NB4 (cell line): ENCODE data around the gene DOK7.
"Not testable (repeated sequence)": the region's sequence is repeated elsewhere in the genome, so short reads cannot be mapped to it uniquely, and the experiment has no call there.

ENCODE experiments used
- DNase-seq: peaks from one replicate; pipeline ENCODE4 v3.0.0; 2010; ENCODE audit warnings: low read depth
- H3K4me3 ChIP-seq: one replicate; pipeline ENCODE4 v1.5.1; 2011; ENCODE audit warnings: mild to moderate bottlenecking, low read depth, low read length, moderate library complexity
- MYC ChIP-seq: IDR thresholded peaks from 2 replicates; pipeline ENCODE4 v1.6.1; 2011; ENCODE audit warnings: low read depth, low read length
- POLR2A ChIP-seq: IDR thresholded peaks from 2 replicates; pipeline ENCODE4 v1.6.1; 2011; ENCODE audit warnings: mild to moderate bottlenecking; ENCODE audit not compliant: insufficient read length; ENCODE audit errors: extremely low read depth
- TF ChIP-seq, protein P1 (sequence below): IDR thresholded peaks from one replicate; pipeline ENCODE4 v1.5.1; 2012; ENCODE audit warnings: low read depth, low read length
- TF ChIP-seq, protein P2 (sequence below): IDR thresholded peaks from 2 replicates; pipeline ENCODE4 v1.6.1; 2011; ENCODE audit warnings: low read depth, low read length

The DOK7 gene

DNA sequence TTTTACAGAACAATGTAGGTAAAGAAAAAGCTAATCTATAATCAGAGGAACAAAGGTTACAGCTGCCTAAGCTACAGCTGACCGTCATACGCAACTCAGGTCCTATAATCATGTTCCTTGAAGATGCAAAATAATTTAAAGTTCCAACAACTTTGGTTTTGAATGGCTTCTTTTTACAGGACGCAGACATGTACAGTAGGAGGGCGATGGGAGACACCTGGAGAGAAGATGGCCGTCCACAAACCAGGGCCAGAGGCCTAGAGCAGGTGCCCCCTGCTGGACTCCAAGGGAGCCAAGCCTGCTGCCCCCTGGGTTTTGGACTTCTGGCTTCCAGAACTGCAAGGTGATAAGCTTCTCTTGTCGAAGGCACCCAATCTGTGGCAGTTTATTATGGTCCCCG lies 10.7 kb upstream of the DOK7 start:
- DNase-seq = no peak
- TF ChIP-seq, protein P1, sequence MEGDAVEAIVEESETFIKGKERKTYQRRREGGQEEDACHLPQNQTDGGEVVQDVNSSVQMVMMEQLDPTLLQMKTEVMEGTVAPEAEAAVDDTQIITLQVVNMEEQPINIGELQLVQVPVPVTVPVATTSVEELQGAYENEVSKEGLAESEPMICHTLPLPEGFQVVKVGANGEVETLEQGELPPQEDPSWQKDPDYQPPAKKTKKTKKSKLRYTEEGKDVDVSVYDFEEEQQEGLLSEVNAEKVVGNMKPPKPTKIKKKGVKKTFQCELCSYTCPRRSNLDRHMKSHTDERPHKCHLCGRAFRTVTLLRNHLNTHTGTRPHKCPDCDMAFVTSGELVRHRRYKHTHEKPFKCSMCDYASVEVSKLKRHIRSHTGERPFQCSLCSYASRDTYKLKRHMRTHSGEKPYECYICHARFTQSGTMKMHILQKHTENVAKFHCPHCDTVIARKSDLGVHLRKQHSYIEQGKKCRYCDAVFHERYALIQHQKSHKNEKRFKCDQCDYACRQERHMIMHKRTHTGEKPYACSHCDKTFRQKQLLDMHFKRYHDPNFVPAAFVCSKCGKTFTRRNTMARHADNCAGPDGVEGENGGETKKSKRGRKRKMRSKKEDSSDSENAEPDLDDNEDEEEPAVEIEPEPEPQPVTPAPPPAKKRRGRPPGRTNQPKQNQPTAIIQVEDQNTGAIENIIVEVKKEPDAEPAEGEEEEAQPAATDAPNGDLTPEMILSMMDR = peak; percentile 69
- TF ChIP-seq MYC = no peak
- H3K4me3 ChIP-seq = no peak overlapping the region

DNA sequence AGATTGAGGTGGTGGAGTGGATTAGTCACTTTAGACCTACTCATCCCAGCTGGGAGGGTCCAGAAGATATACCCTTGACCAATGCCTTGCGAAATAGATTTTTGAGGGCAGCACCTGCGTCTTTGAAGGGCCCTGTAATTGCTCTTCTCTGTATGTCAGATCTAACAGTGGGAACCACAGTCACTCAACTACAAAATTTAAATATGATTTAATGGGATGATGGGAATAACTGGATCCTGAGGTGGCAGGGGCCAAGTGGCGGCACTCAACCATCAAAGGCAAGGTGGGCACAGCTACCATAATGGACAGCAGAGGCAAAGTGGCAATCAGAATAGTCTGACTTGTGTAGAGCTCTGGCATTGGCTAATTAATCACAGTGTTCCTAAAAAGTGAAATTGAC lies 7.5 kb upstream of the DOK7 start:
- not testable (repeated sequence) for H3K4me3 ChIP-seq, DNase-seq

DNA sequence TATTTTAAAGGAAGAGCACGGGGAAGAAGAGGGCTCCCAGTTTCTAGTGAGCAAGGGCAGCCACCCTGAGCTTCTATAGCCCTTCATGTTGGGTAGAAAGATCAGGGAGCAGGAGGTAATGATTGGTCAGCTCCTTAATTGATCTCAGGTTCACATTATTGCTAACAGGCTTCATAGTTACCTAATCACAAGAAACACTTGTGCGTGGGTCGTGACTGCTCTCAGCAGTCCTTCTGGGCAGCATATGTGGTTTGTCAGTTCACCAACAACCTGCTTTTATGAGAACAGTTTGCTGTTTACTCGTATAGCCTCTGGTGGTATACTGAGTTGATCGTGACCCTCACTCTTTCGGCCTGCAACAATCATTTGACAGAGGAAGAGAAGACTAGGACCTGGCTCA lies 4.7 kb upstream of the DOK7 start:
- TF ChIP-seq, protein P2, sequence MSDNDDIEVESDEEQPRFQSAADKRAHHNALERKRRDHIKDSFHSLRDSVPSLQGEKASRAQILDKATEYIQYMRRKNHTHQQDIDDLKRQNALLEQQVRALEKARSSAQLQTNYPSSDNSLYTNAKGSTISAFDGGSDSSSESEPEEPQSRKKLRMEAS = no peak
- TF ChIP-seq, protein P1 = no peak
- TF ChIP-seq MYC (no peak), POLR2A (no peak)
- no peak for DNase-seq
- H3K4me3 ChIP-seq = no peak overlapping the region

DNA sequence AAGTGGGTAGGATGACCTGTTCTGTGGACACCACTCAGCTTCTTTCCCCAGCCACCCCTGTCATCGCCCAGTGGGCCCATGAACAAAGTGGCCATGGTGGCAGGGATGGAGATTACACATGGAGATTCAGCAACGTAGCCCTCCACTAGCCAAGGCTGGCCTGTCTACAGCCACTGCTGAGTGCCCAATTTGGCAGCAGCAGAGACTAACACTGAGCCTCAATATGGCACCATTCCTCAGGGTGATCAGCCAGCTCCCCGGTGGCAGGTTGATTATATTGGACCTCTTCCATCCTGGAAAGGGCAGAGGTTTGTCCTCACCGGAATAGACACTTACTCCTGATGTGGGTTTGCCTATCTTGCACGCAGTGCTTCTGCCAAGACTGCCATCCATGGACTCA lies 4.0 kb upstream of the DOK7 start:
- DNase-seq, H3K4me3 ChIP-seq: not testable (repeated sequence)

DNA sequence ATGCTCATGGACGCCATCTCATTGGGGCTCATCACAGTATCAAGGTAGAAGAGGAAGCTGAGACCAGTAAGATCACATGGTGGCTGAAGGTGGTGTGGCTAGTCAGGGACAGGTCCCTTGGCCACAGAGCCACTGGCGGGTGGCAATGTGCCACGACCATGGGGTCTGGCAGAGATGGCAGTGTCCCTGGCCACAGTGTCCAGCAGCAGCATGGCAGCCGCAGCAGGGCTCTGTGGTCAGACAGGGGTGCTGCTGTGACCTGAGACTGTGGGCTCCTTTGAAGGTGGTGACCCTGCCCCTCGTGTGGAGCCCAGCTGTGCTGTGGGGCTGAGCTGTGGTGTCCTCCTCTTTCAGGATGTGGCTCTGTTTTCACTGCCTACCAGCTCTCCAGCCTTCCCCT lies 2.2 kb upstream of the DOK7 start:
- DNase-seq = no peak
- TF ChIP-seq, protein P2 = no peak
- TF ChIP-seq POLR2A (no peak), MYC (no peak)
- TF ChIP-seq, protein P1 = no peak
- H3K4me3 ChIP-seq = no peak overlapping the region

DNA sequence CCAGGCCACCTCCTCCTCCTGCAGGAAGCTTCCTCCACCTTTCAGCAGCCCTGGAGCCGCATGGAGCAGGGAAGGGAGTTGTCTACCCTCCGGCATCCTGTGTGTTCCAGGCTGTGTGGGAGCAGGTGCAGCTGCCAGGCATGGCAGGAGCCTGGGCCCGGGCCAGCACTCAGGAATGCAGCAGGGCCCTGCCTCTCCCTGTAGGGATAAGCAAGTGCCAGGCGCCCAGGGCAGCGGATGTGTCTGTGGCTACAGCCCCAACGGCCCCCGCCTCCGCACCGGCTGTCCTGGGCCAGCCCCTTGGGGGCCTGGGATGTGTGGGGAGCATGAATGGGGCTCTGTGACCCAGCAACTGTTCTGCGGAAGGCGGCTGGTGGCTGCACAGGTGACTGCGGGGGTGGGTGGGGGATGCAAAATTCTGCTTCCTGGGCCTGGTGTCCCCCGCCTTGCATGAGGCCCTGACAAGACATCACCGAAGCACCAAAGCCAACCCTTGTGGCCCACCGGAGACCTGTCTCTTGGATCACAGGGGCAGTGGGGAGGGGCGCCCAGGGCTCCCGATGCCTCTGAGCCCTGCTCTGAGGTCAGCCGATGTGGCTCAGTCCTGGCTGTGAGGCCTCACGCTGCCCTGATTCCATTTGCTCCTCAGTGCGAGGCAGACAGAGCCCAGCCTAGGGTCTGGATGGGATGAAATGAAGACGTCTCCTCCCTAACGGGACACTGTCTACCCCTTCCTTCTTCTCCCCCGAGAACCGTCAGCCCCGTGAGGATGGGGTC lies 1.4 kb upstream of the DOK7 start:
- H3K4me3 ChIP-seq = no peak overlapping the region
- TF ChIP-seq, protein P2 = no peak
- TF ChIP-seq POLR2A (no peak), MYC (no peak)
- TF ChIP-seq, protein P1 = no peak
- peak; percentile 87 for DNase-seq

DNA sequence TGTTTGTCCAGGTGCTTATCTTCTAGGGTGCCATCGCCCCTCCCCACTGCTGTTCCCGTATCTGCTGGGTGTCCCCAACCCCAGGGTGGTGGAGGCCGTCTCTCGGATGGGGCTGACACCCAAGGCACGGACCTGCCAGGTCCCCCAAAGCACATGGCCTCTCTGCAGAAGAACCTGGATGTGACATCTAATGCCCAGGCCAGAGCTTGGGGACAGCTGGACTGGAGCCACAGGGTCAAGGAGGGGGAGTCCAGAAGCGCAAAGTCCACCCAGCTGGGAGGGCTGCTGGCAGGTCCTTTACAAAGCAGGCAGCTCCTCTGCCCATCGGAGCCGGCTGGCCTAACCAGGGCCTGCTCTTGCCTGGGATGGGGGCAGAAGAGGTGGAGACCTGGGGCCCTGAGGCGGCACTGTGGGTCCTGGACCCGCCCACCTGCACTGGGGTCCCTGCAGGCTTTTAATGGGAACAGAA lies 751 bp upstream of the DOK7 start:
- TF ChIP-seq MYC (no peak), POLR2A (no peak)
- TF ChIP-seq, protein P1 = no peak
- TF ChIP-seq, protein P2 = no peak
- H3K4me3 ChIP-seq = no peak overlapping the region
- DNase-seq = no peak
